Spinal cord (tissue), 10 donors: ENCODE results near the gene ZBTB48. TPM values are rescaled to one million over a fixed set of nuclear protein-coding genes. Genes with fewer than 3 reads are reported as not detected.
A peak's percentile ranks its signal among the peaks of the same experiment; 100 is the strongest.

Experiments used
- DNase-seq, 6 donors: peaks; one replicate each; pipeline versions ENCODE4 v3.0.0 to v3.0.0-alpha.2; 2013 to 2015; ENCODE audit warnings: low spot score in 6 of 6, low read depth in 4 of 6
- H3K27ac ChIP-seq: one replicate; pipeline ENCODE4 v1.5.1; 2013; ENCODE audit warnings: low read depth, low read length, control low read depth
- H3K27me3 ChIP-seq: one replicate; pipeline ENCODE4 v1.6.1; 2013; ENCODE audit warnings: low read length; ENCODE audit not compliant: control insufficient read depth, insufficient read depth
- H3K36me3 ChIP-seq: one replicate; pipeline ENCODE4 v1.6.1; 2013; ENCODE audit warnings: low read length; ENCODE audit not compliant: control insufficient read depth, insufficient read depth
- H3K4me1 ChIP-seq: one replicate; pipeline ENCODE4 v1.6.1; 2013; ENCODE audit warnings: low read length; ENCODE audit not compliant: control insufficient read depth, insufficient read depth
- H3K4me3 ChIP-seq: one replicate; pipeline ENCODE4 v1.5.1; 2013; ENCODE audit warnings: low read depth, low read length, control low read depth
- H3K9me3 ChIP-seq: one replicate; pipeline ENCODE4 v1.6.1; 2013; ENCODE audit warnings: low read length; ENCODE audit not compliant: control insufficient read depth, insufficient read depth
- WGBS: methylation state at CpG from one replicate; pipeline ENCODE4 v1.1.5; 2013; ENCODE audit warnings: missing lambda C conversion rate; ENCODE audit not compliant: insufficient coverage; 5-methylcytosine and 5-hydroxymethylcytosine counted together
- polyA plus RNA-seq, 2 donors: library from polyadenylated mRNA; unstranded; fragments of 120-200 nt; gene quantifications; one replicate each; pipeline ENCODE4 v1.2.1, GENCODE V29; 2013; ENCODE audit not compliant: insufficient read length in 2 of 2
- total RNA-seq, 2 donors: library from RNA; depleted of rRNA in 1 of 2; stranded (reverse); fragments of 120-200 nt in 1 of 2; fragments of >200 nt in 1 of 2; gene quantifications; one replicate each; pipeline versions ENCODE4 v1.2.3 to v1.2.4, GENCODE V29; 2013 to 2014
- donor health status: healthy.

The ZBTB48 gene
- total and polyA plus RNA-seq, 4 donors: 9.1 to 39.7 (median 32.7) TPM

DNA sequence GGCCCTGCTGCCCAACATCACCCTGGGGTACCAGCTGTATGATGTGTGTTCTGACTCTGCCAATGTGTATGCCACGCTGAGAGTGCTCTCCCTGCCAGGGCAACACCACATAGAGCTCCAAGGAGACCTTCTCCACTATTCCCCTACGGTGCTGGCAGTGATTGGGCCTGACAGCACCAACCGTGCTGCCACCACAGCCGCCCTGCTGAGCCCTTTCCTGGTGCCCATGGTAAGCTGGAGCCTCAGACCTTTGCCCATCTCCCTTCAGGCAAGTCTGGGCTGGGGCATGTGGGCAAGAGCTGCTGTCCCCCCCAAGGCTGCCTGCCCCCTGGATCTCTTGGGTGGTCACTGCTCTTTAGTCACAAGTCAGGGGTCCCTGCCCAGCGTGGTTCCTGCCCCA, 8.8 kb upstream of the ZBTB48 start:
- H3K9me3 ChIP-seq: no peaks in the 10 kb centered on the region
- H3K4me3 ChIP-seq: no peak overlapping the region
- no peak for DNase-seq
- H3K27me3 ChIP-seq: no peaks in the 10 kb centered on the region
- H3K4me1 ChIP-seq: no peaks in the 10 kb centered on the region
- no peak overlapping the region for H3K27ac ChIP-seq
- H3K36me3 ChIP-seq: no peaks in the 10 kb centered on the region
- whole genome bisulfite sequencing: 61% methylated on average over 4 of the region's 5 CpGs

DNA sequence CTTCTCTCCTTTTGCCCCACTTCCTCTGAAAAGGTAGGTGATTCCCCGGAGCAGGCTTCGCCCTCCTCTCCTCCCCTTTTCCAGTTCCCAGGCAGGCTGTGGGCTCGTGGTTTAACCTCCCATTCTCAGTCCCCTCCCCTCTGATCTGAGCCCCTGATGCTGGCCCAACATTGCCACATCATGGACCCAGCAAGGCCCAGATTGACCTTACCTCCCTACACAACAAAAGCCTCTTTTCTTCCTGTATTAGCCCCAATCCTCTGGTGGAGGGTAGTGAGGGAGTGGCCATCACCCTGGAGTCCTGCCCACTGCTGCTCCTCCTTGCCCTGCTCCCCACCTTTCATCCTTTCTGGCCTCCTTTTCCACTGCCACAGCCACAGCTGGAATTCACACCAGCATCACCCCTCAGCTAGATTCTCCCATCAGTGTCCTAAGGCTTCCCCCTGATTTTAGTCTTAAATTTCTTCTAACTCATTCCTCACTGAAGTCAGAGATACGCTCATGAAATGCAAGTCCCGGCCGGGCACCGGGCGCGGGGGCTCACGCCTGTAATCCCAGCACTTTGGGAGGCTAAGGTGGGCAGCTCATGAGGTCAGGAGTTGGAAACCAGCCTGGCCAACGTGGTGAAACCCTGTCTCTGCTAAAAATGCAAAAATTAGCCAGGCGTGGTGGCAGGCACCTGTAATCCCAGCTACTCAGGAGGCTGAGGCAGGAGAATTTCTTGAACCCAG, 7.0 kb upstream of the ZBTB48 start:
- DNase-seq: no peak
- H3K27ac ChIP-seq: no peak overlapping the region
- peaks cover 4% of the 10 kb centered on the region for H3K4me1 ChIP-seq
- no peak overlapping the region for H3K4me3 ChIP-seq
- no peaks in the 10 kb centered on the region for H3K36me3 ChIP-seq
- 67% methylated on average over 12 of the region's 12 CpGs for WGBS
- no peaks in the 10 kb centered on the region for H3K9me3 ChIP-seq
- H3K27me3 ChIP-seq: no peaks in the 10 kb centered on the region

DNA sequence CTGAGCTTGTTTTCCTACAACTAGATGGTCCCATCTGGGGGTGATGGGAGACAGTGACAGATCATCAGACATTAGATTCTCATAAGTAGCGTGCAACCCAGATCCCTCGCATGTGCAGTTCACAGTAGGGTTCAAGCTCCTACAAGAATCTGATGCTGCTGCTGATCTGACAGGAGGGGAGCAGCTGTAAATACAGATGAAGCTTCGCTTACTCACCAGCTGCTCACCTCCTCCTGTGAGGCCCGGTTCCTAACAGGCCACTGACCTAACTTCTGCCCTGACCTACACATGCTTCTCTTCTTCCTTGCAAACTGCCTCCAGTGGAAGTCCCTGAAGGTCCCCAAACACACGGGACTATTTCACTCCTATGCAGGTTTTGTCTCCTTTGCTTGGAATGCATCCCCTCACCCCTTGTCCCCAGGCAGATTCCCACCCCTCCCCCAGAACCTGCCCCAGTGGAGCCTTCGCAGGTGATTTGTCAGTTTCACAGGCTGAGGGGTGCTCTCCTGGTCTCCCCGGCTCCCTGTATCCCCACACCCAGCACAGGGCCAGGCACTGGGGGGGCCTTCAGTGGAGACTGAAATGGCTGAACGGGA, 5.7 kb upstream of the ZBTB48 start:
- Histone ChIP-seq H3K4me3 (no peak overlapping the region), H3K27ac (no peak overlapping the region), H3K4me1 (peaks cover 15% of the 10 kb centered on the region), H3K9me3 (no peaks in the 10 kb centered on the region), H3K36me3 (no peaks in the 10 kb centered on the region), H3K27me3 (no peaks in the 10 kb centered on the region)
- WGBS: 73% methylated on average over 8 of the region's 8 CpGs
- no peak for DNase-seq

DNA sequence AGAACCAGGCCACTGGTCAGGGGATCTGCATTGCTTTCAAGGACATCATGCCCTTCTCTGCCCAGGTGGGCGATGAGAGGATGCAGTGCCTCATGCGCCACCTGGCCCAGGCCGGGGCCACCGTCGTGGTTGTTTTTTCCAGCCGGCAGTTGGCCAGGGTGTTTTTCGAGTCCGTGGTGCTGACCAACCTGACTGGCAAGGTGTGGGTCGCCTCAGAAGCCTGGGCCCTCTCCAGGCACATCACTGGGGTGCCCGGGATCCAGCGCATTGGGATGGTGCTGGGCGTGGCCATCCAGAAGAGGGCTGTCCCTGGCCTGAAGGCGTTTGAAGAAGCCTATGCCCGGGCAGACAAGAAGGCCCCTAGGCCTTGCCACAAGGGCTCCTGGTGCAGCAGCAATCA, 5.0 kb upstream of the ZBTB48 start:
- 85% methylated on average over 14 of the region's 14 CpGs for WGBS

GRCh38 chr1:6577831-6578525, 1.8 kb upstream of the ZBTB48 start:
- 73% methylated on average over 5 of the region's 6 CpGs for WGBS
- Histone ChIP-seq H3K27me3 (no peaks in the 10 kb centered on the region), H3K27ac (peak overlapping the region; percentile 33), H3K4me3 (no peak overlapping the region), H3K36me3 (peaks cover 22% of the 10 kb centered on the region), H3K9me3 (no peaks in the 10 kb centered on the region), H3K4me1 (peaks cover 41% of the 10 kb centered on the region)
- peak in 2 of 6 donors; percentile 4 to 32 for DNase-seq

More for the DNA sequence above, 5.0 kb upstream of the ZBTB48 start:
- Histone ChIP-seq H3K4me1 (peaks cover 21% of the 10 kb centered on the region), H3K27me3 (no peaks in the 10 kb centered on the region), H3K4me3 (no peak overlapping the region), H3K27ac (no peak overlapping the region), H3K36me3 (no peaks in the 10 kb centered on the region), H3K9me3 (no peaks in the 10 kb centered on the region)
- DNase-seq: no peak

DNA sequence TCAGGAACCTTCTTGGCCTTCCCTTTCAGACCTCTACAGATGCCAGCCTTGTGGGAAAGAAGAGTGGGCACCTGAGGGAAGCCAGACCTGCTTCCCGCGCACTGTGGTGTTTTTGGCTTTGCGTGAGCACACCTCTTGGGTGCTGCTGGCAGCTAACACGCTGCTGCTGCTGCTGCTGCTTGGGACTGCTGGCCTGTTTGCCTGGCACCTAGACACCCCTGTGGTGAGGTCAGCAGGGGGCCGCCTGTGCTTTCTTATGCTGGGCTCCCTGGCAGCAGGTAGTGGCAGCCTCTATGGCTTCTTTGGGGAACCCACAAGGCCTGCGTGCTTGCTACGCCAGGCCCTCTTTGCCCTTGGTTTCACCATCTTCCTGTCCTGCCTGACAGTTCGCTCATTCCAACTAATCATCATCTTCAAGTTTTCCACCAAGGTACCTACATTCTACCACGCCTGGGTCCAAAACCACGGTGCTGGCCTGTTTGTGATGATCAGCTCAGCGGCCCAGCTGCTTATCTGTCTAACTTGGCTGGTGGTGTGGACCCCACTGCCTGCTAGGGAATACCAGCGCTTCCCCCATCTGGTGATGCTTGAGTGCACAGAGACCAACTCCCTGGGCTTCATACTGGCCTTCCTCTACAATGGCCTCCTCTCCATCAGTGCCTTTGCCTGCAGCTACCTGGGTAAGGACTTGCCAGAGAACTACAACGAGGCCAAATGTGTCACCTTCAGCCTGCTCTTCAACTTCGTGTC, 995 bp upstream of the ZBTB48 start:
- Histone ChIP-seq H3K9me3 (no peaks in the 10 kb centered on the region), H3K27ac (peak overlapping the region; percentile 94), H3K4me1 (peaks cover 41% of the 10 kb centered on the region), H3K36me3 (peaks cover 22% of the 10 kb centered on the region), H3K27me3 (no peaks in the 10 kb centered on the region), H3K4me3 (peak overlapping the region; percentile 62)
- DNase-seq: no peak
- 89% methylated on average over 14 of the region's 14 CpGs for WGBS

GRCh38 chr1:6580119-6580592, 362 bp downstream of the ZBTB48 start:
- Histone ChIP-seq H3K36me3 (peaks cover 32% of the 10 kb centered on the region), H3K27ac (peak overlapping the region; percentile 94), H3K4me1 (peaks cover 41% of the 10 kb centered on the region), H3K9me3 (no peaks in the 10 kb centered on the region), H3K4me3 (peak overlapping the region; percentile 62), H3K27me3 (no peaks in the 10 kb centered on the region)
- under 1% methylated on average over 26 of the region's 30 CpGs for WGBS
- DNase-seq: no peak

DNA sequence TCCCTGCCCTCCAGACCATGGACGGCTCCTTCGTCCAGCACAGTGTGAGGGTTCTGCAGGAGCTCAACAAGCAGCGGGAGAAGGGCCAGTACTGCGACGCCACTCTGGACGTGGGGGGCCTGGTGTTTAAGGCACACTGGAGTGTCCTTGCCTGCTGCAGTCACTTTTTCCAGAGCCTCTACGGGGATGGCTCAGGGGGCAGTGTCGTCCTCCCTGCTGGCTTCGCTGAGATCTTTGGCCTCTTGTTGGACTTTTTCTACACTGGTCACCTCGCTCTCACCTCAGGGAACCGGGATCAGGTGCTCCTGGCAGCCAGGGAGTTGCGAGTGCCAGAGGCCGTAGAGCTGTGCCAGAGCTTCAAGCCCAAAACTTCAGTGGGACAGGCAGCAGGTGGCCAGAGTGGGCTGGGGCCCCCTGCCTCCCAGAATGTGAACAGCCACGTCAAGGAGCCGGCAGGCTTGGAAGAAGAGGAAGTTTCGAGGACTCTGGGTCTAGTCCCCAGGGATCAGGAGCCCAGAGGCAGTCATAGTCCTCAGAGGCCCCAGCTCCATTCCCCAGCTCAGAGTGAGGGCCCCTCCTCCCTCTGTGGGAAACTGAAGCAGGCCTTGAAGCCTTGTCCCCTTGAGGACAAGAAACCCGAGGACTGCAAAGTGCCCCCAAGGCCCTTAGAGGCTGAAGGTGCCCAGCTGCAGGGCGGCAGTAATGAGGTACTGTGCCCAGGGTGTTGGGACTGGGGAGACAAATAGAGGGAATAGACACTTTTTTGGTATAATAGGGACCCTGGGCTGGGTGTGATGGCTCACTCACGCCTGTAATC, 1.0 kb downstream of the ZBTB48 start:
- Histone ChIP-seq H3K4me1 (peaks cover 41% of the 10 kb centered on the region), H3K4me3 (peak overlapping the region; percentile 62), H3K27ac (peak overlapping the region; percentile 94), H3K9me3 (no peaks in the 10 kb centered on the region), H3K36me3 (peaks cover 38% of the 10 kb centered on the region), H3K27me3 (no peaks in the 10 kb centered on the region)
- no peak for DNase-seq
- WGBS: 36% methylated on average over 19 of the region's 19 CpGs
